Ovary (tissue), 9 donors: ENCODE results near the gene ZFPM1. TPM values are rescaled to one million over a fixed set of nuclear protein-coding genes. Genes with fewer than 3 reads are reported as not detected.

Experiments used
- DNase-seq, 5 donors: peaks; one replicate each; pipeline ENCODE4 v3.0.0-alpha.2; 2019 to 2020
- H3K27ac ChIP-seq, 2 donors: fragments of 200-600 bp; one replicate each; pipeline versions ENCODE4 v1.5.1 to v1.8.0; 2019 to 2022
- H3K27me3 ChIP-seq: fragments of 200-600 bp; one replicate; pipeline ENCODE4 v1.8.0; 2022
- H3K36me3 ChIP-seq: fragments of 200-600 bp; sonication (generic); one replicate; pipeline ENCODE4 v1.5.1; 2019
- H3K4me1 ChIP-seq: one replicate; pipeline ENCODE4 v1.8.1; 2013; ENCODE audit warnings: mild to moderate bottlenecking, moderate library complexity; ENCODE audit not compliant: insufficient read depth
- H3K4me3 ChIP-seq: fragments of 200-600 bp; sonication (generic); one replicate; pipeline ENCODE4 v1.5.1; 2017
- H3K9me3 ChIP-seq, 2 donors: fragments of 200-600 bp in 1 of 2; sonication (generic) in 1 of 2; one replicate each; pipeline versions ENCODE4 v1.5.1 to v1.8.1; 2013 to 2019; ENCODE audit warnings: mild to moderate bottlenecking in 1 of 2, moderate library complexity in 1 of 2
- CTCF ChIP-seq, 3 donors: fragments of 450-650 bp in 2 of 3; fragments of 200-600 bp in 1 of 3; IDR thresholded peaks; one replicate each; pipeline versions ENCODE4 v1.5.1 to v1.8.0; 2016 to 2022; ENCODE audit warnings: antibody characterized with exemption in 3 of 3, mild to moderate bottlenecking in 1 of 3
- EP300 ChIP-seq: sonication (generic); formaldehyde crosslinking; IDR thresholded peaks from one replicate; pipeline ENCODE4 v1.6.1; 2017; ENCODE audit warnings: antibody characterized with exemption
- POLR2A ChIP-seq: fragments of 450-650 bp; IDR thresholded peaks from one replicate; pipeline ENCODE4 v1.6.1; 2017; ENCODE audit warnings: antibody characterized with exemption, mild to moderate bottlenecking, moderate library complexity
- WGBS, 3 donors: extraction: QIAGEN DNeasy Blood & Tissue Kit in 1 of 3; methylation state at CpG; one replicate each; pipeline versions ENCODE4 v1.1.5 to v1.1.7; 2013 to 2017; 5-methylcytosine and 5-hydroxymethylcytosine counted together
- intact Hi-C, 4 donors: fragments of 100-400 bp; cut with DNase I; formaldehyde crosslinking; loops; one replicate each; pipeline versions ENCODE4 v1.11.0 to v1.15.1; 2022 to 2023
- polyA plus RNA-seq, 2 donors: library from polyadenylated mRNA; stranded (reverse); fragments of 200-250 nt in 1 of 2; fragments of 350-450 nt in 1 of 2; fragmentation: Illumina TruSeq in 1 of 2; extraction: RNeasy Lipid Tissue Mini Kit (QIAGEN cat#74804) in 1 of 2; gene quantifications; one replicate each; pipeline ENCODE4 v1.2.3, GENCODE V29; 2013 to 2014
- total RNA-seq, 7 donors: library from RNA; depleted of rRNA in 2 of 7; stranded (reverse); fragments of >200 nt in 2 of 7; fragmentation: NEBNext Ultra II Directional in 3 of 7; extraction: Animal tissue kit (Norgen Biotek cat#: 25700) in 3 of 7; gene quantifications; one replicate each; pipeline versions ENCODE4 v1.1.0 to v1.2.4, GENCODE V29; 2016 to 2023
- donor health status: DM: no; HTN: no; CAD: no; lungs with moderate emphysema.
- donor health status: DM: no; HTN: no; CAD: no.
- donor health status: Bipolar disorder and iron deficiency.
- donor health status: DM: yes; HTN: yes; CAD: no.
- donor health status: DM: no; HTN: no; CAD: no.
- donor health status: DM: yes; HTN: yes; CAD: no.

Gene ZFPM1
- total and polyA plus RNA-seq, 9 donors: 0.10 to 11.4 (median 3.5) TPM

GRCh38 chr16:88406096-88407041, 46.7 kb upstream of the ZFPM1 start:
- Histone ChIP-seq H3K4me3 (peak overlapping the region; percentile 1), H3K27ac (no peak overlapping the region), H3K27me3 (no peaks in the 10 kb centered on the region), H3K9me3 (no peaks in the 10 kb centered on the region), H3K4me1 (peaks cover 5% of the 10 kb centered on the region), H3K36me3 (no peaks in the 10 kb centered on the region)
- no peak for TF ChIP-seq POLR2A
- no peak for TF ChIP-seq CTCF (IDR thresholded peaks at IDR 0.05)
- TF ChIP-seq EP300: no peak
- intact Hi-C loops: no loop called here
- WGBS, 3 donors: 45 to 55% (median 52%) methylated on average over 36 to 39 of the region's 39 CpGs
- DNase-seq: no peak

GRCh38 chr16:88407042-88407420, 46.0 kb upstream of the ZFPM1 start:
- TF ChIP-seq CTCF (IDR thresholded peaks at IDR 0.05) (no peak), EP300 (no peak), POLR2A (no peak)
- Histone ChIP-seq H3K9me3 (no peaks in the 10 kb centered on the region), H3K27ac (no peak overlapping the region), H3K4me1 (peaks cover 5% of the 10 kb centered on the region), H3K4me3 (no peak overlapping the region), H3K36me3 (no peaks in the 10 kb centered on the region), H3K27me3 (no peaks in the 10 kb centered on the region)
- WGBS, 3 donors: 95 to 96% (median 95%) methylated on average over 20 of the region's 20 CpGs
- intact Hi-C loops: no loop called here
- DNase-seq: no peak

- no peaks in the 10 kb centered on the region for H3K27me3 ChIP-seq
- no peak overlapping the region for H3K27ac ChIP-seq
- WGBS, 3 donors: 90 to 91% (median 90%) methylated on average over 5 of the region's 5 CpGs
- no peaks in the 10 kb centered on the region for H3K36me3 ChIP-seq
- no peak overlapping the region for H3K4me3 ChIP-seq
- intact Hi-C loops: no loop called here
- no peaks in the 10 kb centered on the region for H3K9me3 ChIP-seq
- H3K4me1 ChIP-seq: peaks cover 5% of the 10 kb centered on the region
- TF ChIP-seq POLR2A: no peak
- no peak for TF ChIP-seq EP300
- TF ChIP-seq CTCF (IDR thresholded peaks at IDR 0.05): no peak
- no peak for DNase-seq
Observed at GRCh38 chr16:88407807-88408206, 45.3 kb upstream of the ZFPM1 start.

GRCh38 chr16:88408561-88409142, 44.4 kb upstream of the ZFPM1 start:
- no peaks in the 10 kb centered on the region for H3K36me3 ChIP-seq
- no peak overlapping the region for H3K4me3 ChIP-seq
- 26 to 52% (median 48%) methylated on average over 15 of the region's 15 CpGs for WGBS, 3 donors
- peaks cover 5% of the 10 kb centered on the region for H3K4me1 ChIP-seq
- no peaks in the 10 kb centered on the region for H3K27me3 ChIP-seq
- intact Hi-C loops: no loop called here
- TF ChIP-seq CTCF (IDR thresholded peaks at IDR 0.05): no peak
- no peak for TF ChIP-seq EP300
- TF ChIP-seq POLR2A: no peak
- no peak for DNase-seq
- no peak overlapping the region for H3K27ac ChIP-seq
- H3K9me3 ChIP-seq: no peaks in the 10 kb centered on the region
